AML-193 (cell line): ENCODE results near the gene CRIP3.

ENCODE experiments used
- DNase-seq, 2 experiments: peaks; one replicate each; lab custom pipeline; 2025; lab: John Stamatoyannopoulos, UW

Gene CRIP3

GRCh38 chr6:43287717-43288679 is 20.6 kb downstream of the CRIP3 start:
- no peak for DNase-seq

GRCh38 chr6:43286980-43287716 is 21.5 kb downstream of the CRIP3 start:
- no peak for DNase-seq

GRCh38 chr6:43286456-43286979 is 22.1 kb downstream of the CRIP3 start:
- DNase-seq, result no peak

GRCh38 chr6:43285832-43286231 is 22.8 kb downstream of the CRIP3 start:
- no peak for DNase-seq

- DNase-seq, result no peak
Observed at GRCh38 chr6:43284991-43285781, 23.4 kb downstream of the CRIP3 start.

- DNase-seq, result no peak
Observed at GRCh38 chr6:43283905-43284304, 24.7 kb downstream of the CRIP3 start.

- no peak for DNase-seq
Observed at GRCh38 chr6:43283514-43283901, 25.1 kb downstream of the CRIP3 start.

- no peak for DNase-seq
Observed at GRCh38 chr6:43282636-43283513, 25.8 kb downstream of the CRIP3 start.

GRCh38 chr6:43282060-43282459 is 26.6 kb downstream of the CRIP3 start:
- no peak for DNase-seq

- DNase-seq, result no peak
Observed at GRCh38 chr6:43280234-43280633, 28.4 kb downstream of the CRIP3 start.

- DNase-seq, result no peak
Observed at GRCh38 chr6:43278524-43279078, 30.0 kb downstream of the CRIP3 start.

GRCh38 chr6:43277643-43278523 is 30.7 kb downstream of the CRIP3 start:
- DNase-seq, result no peak

- DNase-seq, result no peak
Observed at GRCh38 chr6:43277306-43277642, 31.4 kb downstream of the CRIP3 start.

GRCh38 chr6:43276577-43277305 is 31.9 kb downstream of the CRIP3 start:
- no peak for DNase-seq

GRCh38 chr6:43275801-43276576 is 32.6 kb downstream of the CRIP3 start:
- DNase-seq, result no peak

GRCh38 chr6:43274916-43275597 is 33.6 kb downstream of the CRIP3 start:
- no peak for DNase-seq

- DNase-seq, result no peak
Observed at GRCh38 chr6:43274127-43274915, 34.3 kb downstream of the CRIP3 start.
